HG03103 (cell line): ENCODE measurements around the gene HSD3B7.
"Not testable (repeated sequence)": the region's sequence is repeated elsewhere in the genome, so short reads cannot be mapped to it uniquely, and the experiment has no call there.

ENCODE experiments used
- ATAC-seq: cut with Tn5 transposase; IDR thresholded peaks from one replicate; pipeline ENCODE4 v1.9.1; 2021; ENCODE audit warnings: low read depth; ENCODE audit not compliant: unreplicated experiment

Gene HSD3B7

GRCh38 chr16:30998852-30999761 is 14.1 kb downstream of the HSD3B7 start:
- ATAC-seq: no peak

GRCh38 chr16:31000671-31001382 is 15.8 kb downstream of the HSD3B7 start:
- ATAC-seq: no peak

GRCh38 chr16:31001507-31002249 is 16.7 kb downstream of the HSD3B7 start:
- ATAC-seq: no peak

GRCh38 chr16:31002250-31002700 is 17.3 kb downstream of the HSD3B7 start:
- ATAC-seq: no peak

GRCh38 chr16:31002862-31003341 is 17.9 kb downstream of the HSD3B7 start:
- ATAC-seq: no peak

- ATAC-seq: no peak
Measured at GRCh38 chr16:31003744-31004143, 18.7 kb downstream of the HSD3B7 start.

- ATAC-seq: no peak
Measured at GRCh38 chr16:31004658-31005057, 19.7 kb downstream of the HSD3B7 start.

- no peak for ATAC-seq
Measured at GRCh38 chr16:31005350-31006085, 20.5 kb downstream of the HSD3B7 start.

GRCh38 chr16:31006086-31006385 is 21.0 kb downstream of the HSD3B7 start:
- no peak for ATAC-seq

- no peak for ATAC-seq
Measured at GRCh38 chr16:31006589-31006988, 21.6 kb downstream of the HSD3B7 start.

- ATAC-seq: no peak
Measured at GRCh38 chr16:31007684-31008083, 22.7 kb downstream of the HSD3B7 start.

GRCh38 chr16:31008149-31008548 is 23.1 kb downstream of the HSD3B7 start:
- no peak for ATAC-seq

GRCh38 chr16:31008551-31008950 is 23.5 kb downstream of the HSD3B7 start:
- ATAC-seq: no peak

GRCh38 chr16:31009120-31009519 is 24.1 kb downstream of the HSD3B7 start:
- ATAC-seq: no peak

GRCh38 chr16:31009894-31010584 is 25.0 kb downstream of the HSD3B7 start:
- no peak for ATAC-seq

GRCh38 chr16:31010585-31011325 is 25.7 kb downstream of the HSD3B7 start, which contains the start of gene STX1B:
STX1B (minus strand) TSS chr16:31010638; CDS start chr16:31010396, 242 bp downstream.
- ATAC-seq: no peak

- ATAC-seq: not testable (repeated sequence)
Measured at GRCh38 chr16:31011815-31012214, 26.8 kb downstream of the HSD3B7 start.

- ATAC-seq: not testable (repeated sequence)
Measured at GRCh38 chr16:31013292-31013691, 28.3 kb downstream of the HSD3B7 start.

GRCh38 chr16:31016018-31016417 is 31.0 kb downstream of the HSD3B7 start:
- no peak for ATAC-seq
